GM18526 (cell line): ENCODE results near the gene CARMIL3.

Source experiments
- POLR2A ChIP-seq: IDR thresholded peaks from 3 replicates; pipeline ENCODE4 v1.6.1; 2011; ENCODE audit not compliant: insufficient read length; ENCODE audit errors: extremely low read depth

CARMIL3 gene

GRCh38 chr14:24115422-24116127, 63.8 kb downstream of the CARMIL3 start:
- TF ChIP-seq POLR2A: no peak

- TF ChIP-seq POLR2A: no peak
Observed at GRCh38 chr14:24116128-24116814, 64.5 kb downstream of the CARMIL3 start.

GRCh38 chr14:24117179-24117578, 65.4 kb downstream of the CARMIL3 start:
- TF ChIP-seq POLR2A: no peak
